Endothelial cell of umbilical vein (primary cell): ENCODE results near the gene KRTAP10-12. TPM values are rescaled to one million over a fixed set of nuclear protein-coding genes. Genes with fewer than 3 reads are reported as not detected.

Source experiments
- BruUV-seq: library from RNA; stranded (reverse); fragments of 400-500 nt; replicated peaks from 2 replicates; lab custom pipeline; 2021; lab: Mats Ljungman, UMichigan
- CTCF ChIA-PET: fragments of 300-600, 350-600 bp; sonication (Branson Sonifier 250); formaldehyde crosslinking; loops from one replicate; lab custom pipeline; 2021; ENCODE audit warnings: antibody characterized with exemption, inconsistent platforms; lab: Charles Lee
- POLR2A ChIA-PET: fragments of 300-600, 350-600 bp; sonication (Branson Sonifier 250); formaldehyde crosslinking; loops from one replicate; lab custom pipeline; 2021; ENCODE audit warnings: antibody characterized with exemption, inconsistent platforms; lab: Charles Lee
- DNase-seq: peaks from one replicate; pipeline ENCODE4 v3.0.0-alpha.2; 2011; ENCODE audit warnings: low read depth, low spot score
- FAIRE-seq: peaks from 2 replicates; lab custom pipeline; 2011; peaks lifted over from hg19 to GRCh38; lab: Jason Lieb, UNC
- H2AFZ ChIP-seq: 2 replicates; pipeline ENCODE4 v1.6.0; 2012; ENCODE audit warnings: low read depth, low read length, control low read depth, inconsistent platforms
- H3K27ac ChIP-seq: 2 replicates; pipeline ENCODE4 v1.5.1; 2011; ENCODE audit warnings: low read depth, mild to moderate bottlenecking, control low read depth, low read length, moderate library complexity; ENCODE audit not compliant: insufficient read depth
- H3K27me3 ChIP-seq, 2 experiments: 2 replicates each; pipeline versions ENCODE4 v1.6.0 to v1.6.1; 2011; ENCODE audit warnings: low read length in 2 of 2, mixed read lengths in 1 of 2; ENCODE audit not compliant: control insufficient read depth in 2 of 2, insufficient read depth in 2 of 2
- H3K36me3 ChIP-seq, 2 experiments: 2 replicates in 1 of 2; 3 replicates in 1 of 2; pipeline ENCODE4 v1.5.1; 2011; ENCODE audit warnings: low read length in 2 of 2, mild to moderate bottlenecking in 1 of 2, moderate library complexity in 1 of 2; ENCODE audit not compliant: control insufficient read depth in 2 of 2, insufficient read depth in 2 of 2; ENCODE audit errors: extremely low read depth in 1 of 2
- H3K4me1 ChIP-seq: 3 replicates; pipeline ENCODE4 v1.5.1; 2011; ENCODE audit warnings: mild to moderate bottlenecking, low read length; ENCODE audit not compliant: control insufficient read depth, insufficient read depth; ENCODE audit errors: extremely low read depth
- H3K4me2 ChIP-seq: 2 replicates; pipeline ENCODE4 v1.6.1; 2011; ENCODE audit warnings: low read length, control low read depth, mixed read lengths; ENCODE audit not compliant: insufficient read depth
- H3K4me3 ChIP-seq, 3 experiments: fragments of 200-600 bp in 1 of 3; sonication (generic), shearing (Covaris generic) in 1 of 3; replicated peaks in 1 of 3; 2 replicates each; pipeline ENCODE4 v1.5.1; 2011 to 2016; ENCODE audit warnings: control low read depth in 3 of 3, low read length in 3 of 3, mild to moderate bottlenecking in 2 of 3, inconsistent platforms in 1 of 3, low read depth in 1 of 3, moderate library complexity in 1 of 3; ENCODE audit not compliant: insufficient read depth in 1 of 3
- H3K79me2 ChIP-seq: 2 replicates; pipeline ENCODE4 v1.6.0; 2012; ENCODE audit warnings: low read length, inconsistent platforms; ENCODE audit not compliant: control insufficient read depth, insufficient read depth
- H3K9ac ChIP-seq: replicated peaks from 2 replicates; pipeline ENCODE3; 2011; ENCODE audit warnings: low read length, control low read depth; ENCODE audit not compliant: insufficient read depth; ENCODE audit errors: extremely low read depth
- H3K9me1 ChIP-seq: replicated peaks from 3 replicates; pipeline ENCODE4 v1.6.0; 2011; ENCODE audit warnings: mild to moderate bottlenecking, low read length; ENCODE audit not compliant: control insufficient read depth, insufficient read depth; ENCODE audit errors: extremely low read depth
- H3K9me3 ChIP-seq: replicated peaks from 2 replicates; pipeline ENCODE4 v1.5.1; 2012; ENCODE audit warnings: low read length, inconsistent platforms; ENCODE audit not compliant: control insufficient read depth, insufficient read depth
- H4K20me1 ChIP-seq: replicated peaks from 2 replicates; pipeline ENCODE3; 2011; ENCODE audit warnings: mild to moderate bottlenecking, low read length; ENCODE audit not compliant: control insufficient read depth, insufficient read depth; ENCODE audit errors: extremely low read depth
- EZH2 ChIP-seq: IDR thresholded peaks from 2 replicates; pipeline ENCODE4 v1.6.1; 2012; ENCODE audit warnings: borderline replicate concordance, low read depth, mild to moderate bottlenecking, moderate library complexity, low read length, inconsistent platforms; ENCODE audit not compliant: severe bottlenecking
- FOS ChIP-seq: IDR thresholded peaks from 2 replicates; pipeline ENCODE4 v1.6.1; 2011; ENCODE audit warnings: mild to moderate bottlenecking, low read length, moderate library complexity, borderline replicate concordance; ENCODE audit not compliant: insufficient read depth
- GATA2 ChIP-seq: IDR thresholded peaks from 2 replicates; pipeline ENCODE4 v1.7.0; 2011; ENCODE audit warnings: low read depth, mild to moderate bottlenecking, moderate library complexity, mixed read lengths, low read length; ENCODE audit not compliant: insufficient read length, insufficient read depth
- JUN ChIP-seq: IDR thresholded peaks from 2 replicates; pipeline ENCODE4 v1.6.1; 2011; ENCODE audit warnings: borderline replicate concordance, low read depth; ENCODE audit not compliant: insufficient read length, insufficient read depth
- MYC ChIP-seq: IDR thresholded peaks from one replicate; pipeline ENCODE4 v1.6.1; 2011; ENCODE audit warnings: mild to moderate bottlenecking, low read depth, low read length
- POLR2A ChIP-seq: IDR thresholded peaks from 2 replicates; pipeline ENCODE4 v1.6.1; 2012; ENCODE audit warnings: low read depth, mild to moderate bottlenecking, control low read depth, low read length
- POLR2AphosphoS5 ChIP-seq: IDR thresholded peaks from 2 replicates; pipeline ENCODE4 v1.6.1; 2012; ENCODE audit warnings: low read depth, mild to moderate bottlenecking, control low read depth, low read length, moderate library complexity; ENCODE audit not compliant: insufficient read depth
- dilution Hi-C: fragments of 300-500 bp; cut with MboI; formaldehyde crosslinking; loops from one replicate; pipeline ENCODE4 v1.15.0; 2019; ENCODE audit warnings: low sequenced_read_pairs; ENCODE audit not compliant: extremely low pct_ligation_motif_present
- intact Hi-C: fragments of 100-400 bp; cut with micrococcal nuclease; formaldehyde crosslinking; loops from one replicate; pipeline ENCODE4 v1.10.0; 2022
- polyA plus RNA-seq, 4 experiments: library from polyadenylated mRNA; depleted of rRNA in 3 of 4; stranded (reverse) in 3 of 4; unstranded in 1 of 4; fragments of >200 nt; gene quantifications; 2 replicates each; pipeline versions ENCODE4 v1.2.1 to v1.2.3, GENCODE V29; 2011 to 2012; ENCODE audit warnings: missing spikeins in 1 of 4
- total RNA-seq: library from RNA; stranded (reverse); gene quantifications from 2 replicates; pipeline ENCODE4 v1.2.3, GENCODE V29; 2021
- TF ChIP-seq, protein P1 (sequence below), 2 donors: IDR thresholded peaks; 1 replicate in 1 of 2; 2 replicates in 1 of 2; pipeline ENCODE4 v1.5.1; 2011; ENCODE audit warnings: low read length in 2 of 2, mild to moderate bottlenecking in 2 of 2, moderate library complexity in 2 of 2, control low read depth in 1 of 2, inconsistent platforms in 1 of 2, low read depth in 1 of 2; ENCODE audit not compliant: insufficient read depth in 1 of 2; ENCODE audit errors: extremely low read depth in 1 of 2
- TF ChIP-seq, protein P2 (sequence below): IDR thresholded peaks from 2 replicates; pipeline ENCODE4 v1.6.1; 2011; ENCODE audit not compliant: insufficient read depth, insufficient read length

Gene KRTAP10-12
- total and polyA plus RNA-seq, 2 donors (not counting 3 experiments of a cell fraction or from before 2014, with no cell fraction given), result not detected

DNA sequence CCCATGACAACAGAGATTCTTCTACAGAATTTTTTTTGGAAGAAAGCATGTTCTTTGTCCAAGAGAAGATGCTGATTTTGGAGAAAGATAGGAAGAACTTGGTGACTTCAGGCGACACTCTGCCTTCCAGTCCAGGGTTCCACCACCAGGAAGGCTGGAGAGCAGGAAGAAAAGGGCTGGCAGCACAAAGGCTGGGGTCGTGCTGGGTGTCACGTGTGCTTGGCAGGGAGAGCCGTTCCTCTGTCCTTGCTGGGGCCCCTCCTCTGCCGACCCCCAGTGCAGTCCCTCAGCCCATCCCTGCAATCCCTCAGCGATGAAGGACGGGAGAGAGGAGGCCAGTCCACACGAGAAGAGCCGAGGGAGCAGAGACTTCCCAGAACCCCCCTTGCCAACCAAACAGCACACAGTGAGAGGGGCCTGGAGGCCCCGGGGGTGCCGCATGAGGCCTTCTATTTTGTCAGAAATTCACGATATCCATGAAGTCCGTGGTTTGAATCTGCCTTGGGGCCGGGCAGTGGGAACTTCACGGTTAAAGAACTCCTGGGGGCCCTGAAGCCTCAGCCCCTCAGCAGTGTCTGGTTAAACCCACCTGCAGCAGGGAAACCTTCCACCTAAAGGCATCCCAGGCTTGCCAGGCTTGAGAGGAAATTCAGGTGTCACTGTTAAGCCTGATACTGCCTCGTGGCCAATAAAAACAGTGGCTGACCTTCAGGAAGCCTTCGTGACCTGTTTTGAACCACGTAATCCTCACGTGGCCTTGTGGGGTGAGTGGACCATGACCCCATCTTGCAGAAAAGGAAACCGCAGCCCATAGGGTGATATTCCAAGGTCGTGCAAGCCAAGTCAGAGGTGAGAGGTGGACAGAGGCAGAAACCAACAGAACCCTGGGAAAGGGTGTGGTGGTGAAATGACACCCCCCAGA is 3.4 kb downstream of the KRTAP10-12 start:
- no peak overlapping the region for H2AFZ ChIP-seq
- no peak overlapping the region for H3K9ac ChIP-seq
- no peaks in the 10 kb centered on the region for H3K36me3 ChIP-seq
- H3K4me1 ChIP-seq, result no peaks in the 10 kb centered on the region
- intact Hi-C loops, result no loop called here
- no peak overlapping the region for H3K27ac ChIP-seq
- dilution Hi-C loops, result no loop called here
- ChIA-PET CTCF (interaction anchor here (0.9 kb wide), 1 partner anchor 93 kb away, joined by 3 read pairs; no protein-coding TSS in a partner anchor), POLR2A (no interaction called here)
- H3K9me1 ChIP-seq, result no peaks in the 10 kb centered on the region
- H3K4me2 ChIP-seq, result no peak overlapping the region
- H3K9me3 ChIP-seq, result no peaks in the 10 kb centered on the region
- no TSS peak for BruUV-seq
- DNase-seq, result no peak
- no peaks in the 10 kb centered on the region for H3K79me2 ChIP-seq
- no peak for FAIRE-seq
- no peak overlapping the region for H3K4me3 ChIP-seq
- no peak for TF ChIP-seq JUN
- no peak for TF ChIP-seq EZH2
- TF ChIP-seq POLR2A, result no peak
- TF ChIP-seq, protein P1, sequence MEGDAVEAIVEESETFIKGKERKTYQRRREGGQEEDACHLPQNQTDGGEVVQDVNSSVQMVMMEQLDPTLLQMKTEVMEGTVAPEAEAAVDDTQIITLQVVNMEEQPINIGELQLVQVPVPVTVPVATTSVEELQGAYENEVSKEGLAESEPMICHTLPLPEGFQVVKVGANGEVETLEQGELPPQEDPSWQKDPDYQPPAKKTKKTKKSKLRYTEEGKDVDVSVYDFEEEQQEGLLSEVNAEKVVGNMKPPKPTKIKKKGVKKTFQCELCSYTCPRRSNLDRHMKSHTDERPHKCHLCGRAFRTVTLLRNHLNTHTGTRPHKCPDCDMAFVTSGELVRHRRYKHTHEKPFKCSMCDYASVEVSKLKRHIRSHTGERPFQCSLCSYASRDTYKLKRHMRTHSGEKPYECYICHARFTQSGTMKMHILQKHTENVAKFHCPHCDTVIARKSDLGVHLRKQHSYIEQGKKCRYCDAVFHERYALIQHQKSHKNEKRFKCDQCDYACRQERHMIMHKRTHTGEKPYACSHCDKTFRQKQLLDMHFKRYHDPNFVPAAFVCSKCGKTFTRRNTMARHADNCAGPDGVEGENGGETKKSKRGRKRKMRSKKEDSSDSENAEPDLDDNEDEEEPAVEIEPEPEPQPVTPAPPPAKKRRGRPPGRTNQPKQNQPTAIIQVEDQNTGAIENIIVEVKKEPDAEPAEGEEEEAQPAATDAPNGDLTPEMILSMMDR (IDR thresholded peaks at IDR 0.05; ENCODE audit: extremely low read depth in 1 of 2, insufficient read depth in 1 of 2, low read depth in 1 of 2, low read length in 2 of 2), result no peak
- TF ChIP-seq GATA2, result no peak
- TF ChIP-seq MYC, result no peak
- TF ChIP-seq, protein P2, sequence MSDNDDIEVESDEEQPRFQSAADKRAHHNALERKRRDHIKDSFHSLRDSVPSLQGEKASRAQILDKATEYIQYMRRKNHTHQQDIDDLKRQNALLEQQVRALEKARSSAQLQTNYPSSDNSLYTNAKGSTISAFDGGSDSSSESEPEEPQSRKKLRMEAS, result no peak
- no peak for TF ChIP-seq POLR2AphosphoS5
- TF ChIP-seq FOS, result no peak
- peaks cover 39 to 42% of the 10 kb centered on the region in 2 experiments for H3K27me3 ChIP-seq
- H4K20me1 ChIP-seq, result no peaks in the 10 kb centered on the region
